ENCODE measurements around the gene NAGK.

Gene NAGK

DNA sequence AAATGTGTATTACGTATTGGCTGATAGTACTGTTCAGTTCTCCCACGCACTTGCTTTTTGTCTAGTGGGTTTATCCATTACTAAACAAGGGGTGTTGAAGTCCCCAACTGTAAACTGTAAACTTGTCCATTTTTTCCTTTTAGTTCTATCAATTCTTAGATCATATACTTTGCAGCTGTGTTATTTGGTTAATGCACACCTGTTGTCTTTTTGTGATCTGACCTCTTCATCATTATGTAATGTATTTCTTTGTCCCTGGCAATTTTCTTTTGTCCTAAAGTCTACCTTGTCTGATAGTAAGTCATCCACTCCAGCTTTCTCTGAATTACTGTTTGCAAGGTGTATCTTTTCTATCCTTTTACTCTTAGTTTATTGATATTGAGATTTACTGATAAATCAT is 39.6 kb downstream of the NAGK start:
- no peak overlapping the region for H3K4me3 ChIP-seq (ENCODE audit: low read depth, low read length)

DNA sequence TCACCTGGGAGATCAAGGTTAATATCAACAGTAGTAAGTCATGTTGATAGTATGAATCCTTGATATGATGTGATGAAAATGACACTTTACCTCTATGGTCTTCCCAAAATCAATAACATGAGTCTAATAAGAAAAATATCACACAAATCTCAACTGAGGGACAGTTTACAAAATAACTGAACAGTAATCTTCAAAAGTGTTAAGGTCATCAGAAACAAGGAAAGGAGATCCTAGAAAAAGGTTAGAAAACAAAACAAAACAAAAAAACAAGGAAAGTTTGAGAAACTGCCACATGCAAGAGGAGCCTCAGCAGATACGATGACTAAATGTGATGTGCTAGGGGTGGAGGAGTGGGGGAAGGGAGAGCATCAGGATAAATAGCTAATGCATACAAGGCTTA is 45.4 kb downstream of the NAGK start:
- no peak overlapping the region for H3K4me3 ChIP-seq (ENCODE audit: low read depth, low read length)

DNA sequence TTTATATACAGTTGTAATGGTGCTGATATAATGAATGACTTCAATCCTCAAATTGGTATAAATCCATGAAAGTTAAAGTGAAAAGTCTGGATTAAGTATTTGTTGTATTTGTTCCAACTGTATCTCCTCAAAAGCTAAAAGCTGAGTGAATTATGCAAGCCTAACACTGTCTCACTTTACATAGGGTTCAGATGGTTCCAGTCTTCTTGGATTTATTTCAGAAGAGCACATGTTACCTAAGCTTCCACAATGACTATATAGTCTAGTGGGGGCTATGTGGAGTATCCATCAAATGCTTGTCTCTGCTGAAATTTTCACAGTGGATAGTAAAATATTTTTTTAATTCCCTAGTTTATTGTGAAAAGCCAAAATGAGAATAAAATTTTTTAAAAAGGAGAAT is 48.6 kb downstream of the NAGK start:
- H3K4me3 ChIP-seq (ENCODE audit: low read depth, low read length), result no peak overlapping the region

GRCh38 chr2:71120195-71120594 is 51.7 kb downstream of the NAGK start:
- no peak overlapping the region for H3K4me3 ChIP-seq (ENCODE audit: low read depth, low read length)

GRCh38 chr2:71121479-71121878 is 53.0 kb downstream of the NAGK start:
- H3K4me3 ChIP-seq (ENCODE audit: low read depth, low read length), result no peak overlapping the region

DNA sequence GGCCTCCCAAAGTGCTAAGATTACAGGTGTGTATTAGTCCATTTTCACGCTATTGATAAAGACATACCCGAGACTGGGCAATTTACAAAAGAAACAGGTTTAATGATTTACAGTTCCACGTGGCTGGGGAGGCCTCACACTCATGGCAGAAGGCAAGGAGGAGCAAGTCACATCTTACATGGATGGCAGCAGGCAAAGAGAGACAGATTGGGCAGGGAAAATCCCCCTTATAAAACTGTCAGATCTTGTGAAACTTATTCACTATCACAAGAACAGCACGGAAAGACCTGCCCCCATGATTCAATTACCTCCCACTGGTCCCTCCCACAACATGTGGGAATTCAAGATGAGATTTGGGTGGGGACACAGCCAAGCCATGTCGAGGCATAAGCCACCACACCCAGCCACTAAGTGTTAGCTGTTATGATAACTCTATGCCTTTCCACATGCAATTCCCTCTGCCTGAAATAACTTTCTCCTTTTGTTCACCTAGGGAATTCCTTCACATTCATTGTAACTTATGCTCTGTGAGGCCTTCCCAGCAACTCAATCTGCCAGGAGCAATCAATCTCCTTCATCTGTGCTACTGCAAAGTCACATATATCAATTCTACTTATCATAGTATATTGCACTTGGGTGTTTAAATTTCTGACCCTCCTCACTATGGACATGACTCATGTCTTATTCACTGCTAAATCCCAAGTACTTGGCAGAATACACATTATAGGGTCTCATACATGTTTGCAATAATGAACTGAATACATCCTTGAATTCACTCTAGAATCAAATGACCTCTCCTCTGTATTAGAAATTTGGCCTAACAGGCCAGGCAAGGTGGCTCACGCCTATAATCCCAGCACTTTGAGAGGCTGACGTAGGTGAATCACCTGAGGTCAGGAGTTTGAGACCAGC is 54.2 kb downstream of the NAGK start:
- no peak overlapping the region for H3K4me3 ChIP-seq (ENCODE audit: low read depth, low read length)

DNA sequence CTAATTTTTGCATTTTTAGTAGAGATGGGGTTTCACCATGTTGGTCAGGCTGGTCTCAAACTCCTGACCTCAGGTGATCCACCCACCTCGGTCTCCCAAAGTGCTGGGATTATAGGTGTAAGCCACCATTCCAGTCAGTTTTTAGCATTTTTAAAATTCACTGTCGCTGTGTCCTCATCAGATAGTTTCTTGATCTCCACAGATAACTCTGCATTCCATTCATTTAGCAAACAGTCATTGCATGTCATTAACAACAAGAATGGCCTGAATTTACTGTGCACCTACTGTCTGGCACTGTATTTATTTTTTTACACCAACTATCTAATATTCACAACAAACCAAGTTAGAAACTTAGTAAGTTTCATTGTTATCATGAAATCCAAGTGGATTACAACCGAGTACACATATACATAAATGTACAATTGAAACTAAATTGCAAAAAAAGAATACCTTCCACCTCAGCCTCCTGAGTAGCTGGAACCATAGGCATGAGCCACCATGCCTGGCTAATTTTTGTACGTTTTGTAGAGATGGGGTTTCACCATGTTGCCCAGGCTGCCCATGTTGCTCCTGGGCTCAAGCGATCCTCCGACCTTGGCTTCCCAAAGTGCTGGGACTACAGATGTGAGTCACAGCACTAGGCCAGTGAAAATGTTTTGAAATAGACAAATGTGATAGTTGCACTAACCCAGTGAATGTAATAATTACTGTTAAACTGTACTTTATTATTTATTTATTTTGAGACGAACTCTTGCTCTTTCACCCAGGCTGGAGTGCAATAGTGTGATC is 57.3 kb downstream of the NAGK start:
- H3K4me3 ChIP-seq (ENCODE audit: low read depth, low read length), result no peak overlapping the region

DNA sequence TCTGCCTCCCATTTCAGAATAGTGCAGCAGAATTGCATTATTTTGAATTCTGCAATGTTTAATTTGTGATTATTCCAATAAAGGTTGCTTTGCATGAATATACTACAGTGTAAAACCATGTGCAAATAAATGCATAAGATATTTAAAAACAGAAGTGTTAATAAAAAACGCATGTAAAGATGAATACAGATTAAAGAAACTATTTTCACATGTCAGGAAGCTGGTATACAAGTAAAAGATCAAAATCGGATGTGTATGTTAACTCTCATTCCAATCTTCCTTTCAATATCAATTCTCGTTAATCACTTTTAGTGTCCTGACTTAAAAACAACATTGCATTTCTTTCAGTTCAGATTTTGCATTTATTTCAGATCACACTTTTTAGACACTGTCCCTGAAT is 58.5 kb downstream of the NAGK start:
- no peak overlapping the region for H3K4me3 ChIP-seq (ENCODE audit: low read depth, low read length)
